Tibial nerve (tissue), 4 donors: Measurements from ENCODE around the gene VWDE. TPM values are rescaled to one million over a fixed set of nuclear protein-coding genes. Genes with fewer than 3 reads are reported as not detected.

Experiments
- DNase-seq, 2 donors: peaks; one replicate each; pipeline ENCODE4 v3.0.0-alpha.2; 2019; ENCODE audit warnings: low spot score in 2 of 2
- H3K27ac ChIP-seq, 4 donors: fragments of 200-600 bp; sonication (generic) in 3 of 4; one replicate each; pipeline ENCODE4 v1.5.1; 2017 to 2019; ENCODE audit warnings: mild to moderate bottlenecking in 1 of 4
- H3K27me3 ChIP-seq, 2 donors: fragments of 200-600 bp; sonication (generic) in 1 of 2; one replicate each; pipeline versions ENCODE4 v1.5.1 to v1.6.0; 2017 to 2019
- H3K36me3 ChIP-seq, 3 donors: fragments of 200-600 bp; sonication (generic); one replicate each; pipeline ENCODE4 v1.5.1; 2018 to 2019
- H3K4me1 ChIP-seq, 4 donors: fragments of 200-600 bp; sonication (generic) in 3 of 4; one replicate each; pipeline ENCODE4 v1.5.1; 2017 to 2019
- H3K4me3 ChIP-seq, 4 donors: fragments of 200-600 bp; sonication (generic) in 3 of 4; one replicate each; pipeline ENCODE4 v1.5.1; 2017 to 2019; ENCODE audit warnings: mild to moderate bottlenecking in 1 of 4, moderate library complexity in 1 of 4
- H3K9me3 ChIP-seq, 4 donors: fragments of 200-600 bp; sonication (generic) in 3 of 4; one replicate each; pipeline ENCODE4 v1.5.1; 2017 to 2019
- EP300 ChIP-seq, 2 donors: sonication (generic); formaldehyde crosslinking; IDR thresholded peaks; one replicate each; pipeline ENCODE4 v1.6.1; 2017; ENCODE audit warnings: antibody characterized with exemption in 2 of 2, mild to moderate bottlenecking in 1 of 2
- POLR2A ChIP-seq, 2 donors: fragments of 450-650 bp; IDR thresholded peaks; one replicate each; pipeline ENCODE4 v1.6.1; 2017; ENCODE audit warnings: antibody characterized with exemption in 2 of 2, mild to moderate bottlenecking in 2 of 2, moderate library complexity in 2 of 2
- WGBS, 2 donors: methylation state at CpG; one replicate each; pipeline ENCODE4 v1.1.5; 2018; 5-methylcytosine and 5-hydroxymethylcytosine counted together
- total RNA-seq, 4 donors: library from RNA; depleted of rRNA; stranded (reverse); fragments of >200 nt; gene quantifications; one replicate each; pipeline ENCODE4 v1.1.0, GENCODE V29; 2016
- TF ChIP-seq, protein P1 (sequence below), 5 experiments: fragments of 200-600 bp in 3 of 5; fragments of 450-650 bp in 2 of 5; sonication (generic) in 3 of 5; IDR thresholded peaks; one replicate each; pipeline ENCODE4 v1.5.1; 2016 to 2019; ENCODE audit warnings: antibody characterized with exemption in 5 of 5, mild to moderate bottlenecking in 3 of 5, moderate library complexity in 2 of 5

VWDE gene
- total RNA-seq, 4 donors from 2014 or later, result 0.66 to 12.6 (median 1.9) TPM

DNA sequence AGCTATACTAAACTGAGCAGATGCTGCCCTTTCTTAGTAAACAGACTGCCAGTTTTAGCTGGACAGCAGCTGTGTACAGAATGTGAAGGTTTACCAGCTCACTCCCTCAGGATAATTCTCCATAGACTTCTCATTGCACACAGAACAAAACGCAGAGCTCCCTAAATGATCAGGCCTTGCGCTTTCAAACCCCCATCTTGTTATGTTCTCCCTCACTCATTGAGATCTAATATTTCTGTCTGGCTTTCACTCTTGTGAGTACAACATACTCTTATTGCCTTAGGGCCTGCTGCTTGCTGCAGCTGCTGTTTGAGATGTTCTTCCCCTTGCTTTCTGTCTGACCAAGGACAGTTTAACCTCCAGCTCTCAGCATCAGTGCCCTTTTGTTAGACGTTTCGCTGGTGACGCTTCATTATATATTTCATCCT, 17.3 kb downstream of the VWDE start:
- 54 to 69% methylated on average over 5 of the region's 5 CpGs for WGBS, 2 donors
- H3K27ac ChIP-seq, result no peak overlapping the region
- H3K9me3 ChIP-seq, result no peaks in the 10 kb centered on the region
- TF ChIP-seq POLR2A (IDR thresholded peaks at IDR 0.05) (no peak), EP300 (IDR thresholded peaks at IDR 0.05) (no peak)
- TF ChIP-seq, protein P1, sequence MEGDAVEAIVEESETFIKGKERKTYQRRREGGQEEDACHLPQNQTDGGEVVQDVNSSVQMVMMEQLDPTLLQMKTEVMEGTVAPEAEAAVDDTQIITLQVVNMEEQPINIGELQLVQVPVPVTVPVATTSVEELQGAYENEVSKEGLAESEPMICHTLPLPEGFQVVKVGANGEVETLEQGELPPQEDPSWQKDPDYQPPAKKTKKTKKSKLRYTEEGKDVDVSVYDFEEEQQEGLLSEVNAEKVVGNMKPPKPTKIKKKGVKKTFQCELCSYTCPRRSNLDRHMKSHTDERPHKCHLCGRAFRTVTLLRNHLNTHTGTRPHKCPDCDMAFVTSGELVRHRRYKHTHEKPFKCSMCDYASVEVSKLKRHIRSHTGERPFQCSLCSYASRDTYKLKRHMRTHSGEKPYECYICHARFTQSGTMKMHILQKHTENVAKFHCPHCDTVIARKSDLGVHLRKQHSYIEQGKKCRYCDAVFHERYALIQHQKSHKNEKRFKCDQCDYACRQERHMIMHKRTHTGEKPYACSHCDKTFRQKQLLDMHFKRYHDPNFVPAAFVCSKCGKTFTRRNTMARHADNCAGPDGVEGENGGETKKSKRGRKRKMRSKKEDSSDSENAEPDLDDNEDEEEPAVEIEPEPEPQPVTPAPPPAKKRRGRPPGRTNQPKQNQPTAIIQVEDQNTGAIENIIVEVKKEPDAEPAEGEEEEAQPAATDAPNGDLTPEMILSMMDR (IDR thresholded peaks at IDR 0.05), result no peak
- DNase-seq, result no peak
- H3K4me3 ChIP-seq, result no peak overlapping the region
- H3K4me1 ChIP-seq, result no peaks in the 10 kb centered on the region
- no peaks in the 10 kb centered on the region for H3K27me3 ChIP-seq
- H3K36me3 ChIP-seq, result no peaks in the 10 kb centered on the region

DNA sequence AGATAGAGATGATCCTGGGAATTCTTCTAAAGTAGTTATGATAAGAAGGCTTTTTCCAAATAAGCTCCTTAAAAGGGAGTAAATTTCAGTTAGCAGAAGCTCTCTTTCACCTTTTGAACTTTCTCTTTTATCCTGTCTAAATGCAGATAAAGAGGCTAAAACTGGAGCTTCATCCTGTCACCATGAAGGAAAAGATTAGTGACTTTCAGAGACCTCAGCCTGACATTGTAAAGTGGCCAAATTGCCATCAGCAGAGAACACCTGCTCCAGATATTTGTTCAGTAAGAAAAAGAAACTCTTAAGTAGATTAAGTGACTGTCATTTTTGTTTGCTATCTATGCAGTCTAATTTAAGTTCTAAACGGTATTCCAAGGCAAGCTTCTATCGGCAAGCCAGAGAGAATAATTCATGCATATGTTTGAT, 18.3 kb downstream of the VWDE start:
- no peak overlapping the region for H3K27ac ChIP-seq
- TF ChIP-seq POLR2A (IDR thresholded peaks at IDR 0.05), result no peak
- TF ChIP-seq, protein P1 (IDR thresholded peaks at IDR 0.05), result no peak
- no peak for TF ChIP-seq EP300 (IDR thresholded peaks at IDR 0.05)
- no peaks in the 10 kb centered on the region for H3K36me3 ChIP-seq
- H3K27me3 ChIP-seq, result no peaks in the 10 kb centered on the region
- H3K9me3 ChIP-seq, result no peaks in the 10 kb centered on the region
- H3K4me3 ChIP-seq, result no peak overlapping the region
- no peaks in the 10 kb centered on the region for H3K4me1 ChIP-seq
- WGBS, 2 donors, result 28 to 66% methylated on average over 2 of the region's 2 CpGs
- no peak for DNase-seq

DNA sequence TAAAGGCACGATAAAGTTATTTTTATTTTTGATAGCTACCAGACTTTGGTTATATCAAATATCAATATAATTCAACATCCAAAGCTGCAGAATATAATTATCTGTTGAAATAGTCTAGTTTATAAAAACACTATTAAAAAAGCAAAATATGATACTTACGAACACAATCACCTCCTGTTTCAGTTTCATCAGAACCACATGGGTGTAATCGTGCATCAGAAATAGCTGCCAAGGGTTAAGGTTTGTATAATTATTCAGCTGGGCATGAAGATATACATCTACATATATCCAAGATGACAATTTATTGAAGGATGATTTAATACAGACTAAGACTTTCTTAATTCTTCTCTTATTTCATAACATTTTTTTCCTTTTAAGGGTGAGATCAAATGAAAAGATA, 20.3 kb downstream of the VWDE start:
- 66 to 67% methylated on average over 3 of the region's 3 CpGs for WGBS, 2 donors
- DNase-seq, result no peak
- no peaks in the 10 kb centered on the region for H3K36me3 ChIP-seq
- TF ChIP-seq POLR2A (IDR thresholded peaks at IDR 0.05) (no peak), EP300 (IDR thresholded peaks at IDR 0.05) (no peak)
- TF ChIP-seq, protein P1 (IDR thresholded peaks at IDR 0.05), result no peak
- H3K9me3 ChIP-seq, result no peaks in the 10 kb centered on the region
- H3K4me3 ChIP-seq, result peak overlapping the region in 1 of 4 donors; percentile 5
- H3K27ac ChIP-seq, result peak overlapping the region in 1 of 4 donors; percentile 30
- peaks cover 0 to 1% (median 0%) of the 10 kb centered on the region in 4 donors for H3K4me1 ChIP-seq
- no peaks in the 10 kb centered on the region for H3K27me3 ChIP-seq

DNA sequence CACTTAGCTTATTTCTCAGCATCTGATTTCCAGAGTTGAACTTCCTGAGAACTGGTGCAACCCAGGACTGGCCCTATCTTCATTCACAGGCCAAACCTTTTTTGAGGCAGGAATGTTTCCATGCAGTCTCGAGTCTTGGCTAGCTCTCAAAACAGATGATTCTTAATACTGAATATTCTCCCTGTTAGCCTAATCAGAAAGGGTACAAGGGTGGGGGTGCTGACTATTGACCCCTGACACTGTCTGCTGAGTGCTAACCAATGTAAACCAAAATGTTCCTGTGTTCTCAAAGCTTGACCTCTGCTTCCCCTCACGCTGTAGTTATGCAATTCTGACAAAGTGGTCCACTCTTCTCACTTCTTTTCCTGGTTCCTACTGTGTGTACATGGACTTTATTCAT, 25.3 kb downstream of the VWDE start:
- Histone ChIP-seq H3K27me3 (no peaks in the 10 kb centered on the region), H3K27ac (peak overlapping the region in 1 of 4 donors; percentile 1), H3K36me3 (no peaks in the 10 kb centered on the region), H3K4me1 (peaks cover 0 to 8% (median 0%) of the 10 kb centered on the region in 4 donors), H3K4me3 (no peak overlapping the region), H3K9me3 (no peaks in the 10 kb centered on the region)
- no peak for TF ChIP-seq POLR2A (IDR thresholded peaks at IDR 0.05)
- peak in 1 of 2 donors; percentile 28 for TF ChIP-seq EP300 (IDR thresholded peaks at IDR 0.05)
- 9 to 22% methylated on average over 2 of the region's 2 CpGs for WGBS, 2 donors
- DNase-seq, result no peak

DNA sequence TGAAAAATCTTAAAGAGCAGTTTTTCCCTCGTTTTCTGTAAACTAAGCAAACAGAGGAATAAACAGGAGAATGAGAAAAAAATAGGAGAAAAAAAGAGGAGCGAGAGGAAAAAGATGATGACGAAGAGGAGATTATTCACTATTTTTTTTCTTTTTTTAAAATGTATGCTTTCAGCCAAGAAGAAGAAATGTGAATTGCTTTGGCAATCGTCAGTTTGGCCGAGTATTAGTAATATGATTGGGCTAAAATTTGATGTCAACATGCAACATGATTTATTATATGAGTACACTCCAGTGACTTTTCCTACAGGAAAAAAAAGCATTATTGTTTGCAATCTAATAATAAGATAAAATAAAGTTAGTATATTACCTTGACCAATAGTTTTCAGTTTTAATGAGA, 26.3 kb downstream of the VWDE start:
- 66 to 73% methylated on average over 5 of the region's 5 CpGs for WGBS, 2 donors
- no peaks in the 10 kb centered on the region for H3K36me3 ChIP-seq
- H3K27me3 ChIP-seq, result no peaks in the 10 kb centered on the region
- no peaks in the 10 kb centered on the region for H3K9me3 ChIP-seq
- TF ChIP-seq, protein P1 (IDR thresholded peaks at IDR 0.05), result no peak
- TF ChIP-seq POLR2A (IDR thresholded peaks at IDR 0.05), result no peak
- no peak for TF ChIP-seq EP300 (IDR thresholded peaks at IDR 0.05)
- no peak for DNase-seq
- peaks cover 0 to 8% (median 0%) of the 10 kb centered on the region in 4 donors for H3K4me1 ChIP-seq
- no peak overlapping the region for H3K27ac ChIP-seq
- no peak overlapping the region for H3K4me3 ChIP-seq
